Neural cell (in vitro differentiated cells): ENCODE data around the gene CRCP. TPM values are rescaled to one million over a fixed set of nuclear protein-coding genes. Genes with fewer than 3 reads are reported as not detected.
"Not testable (repeated sequence)": the region's sequence is repeated elsewhere in the genome, so short reads cannot be mapped to it uniquely, and the experiment has no call there.

ENCODE experiments used
- H2AFZ ChIP-seq: fragments of 200-600, 300-800 bp; sonication (generic), shearing (Covaris generic); 2 replicates; pipeline ENCODE4 v1.6.0; 2014; ENCODE audit warnings: low read depth, mild to moderate bottlenecking, antibody characterized with exemption, low read length, moderate library complexity
- H3F3A ChIP-seq: fragments of 200-600 bp; shearing (Covaris generic); 2 replicates; pipeline ENCODE4 v1.6.1; 2016; ENCODE audit warnings: mild to moderate bottlenecking, moderate library complexity, mixed read lengths, antibody characterized with exemption, low read length; ENCODE audit not compliant: insufficient read depth, poor library complexity, severe bottlenecking
- H3K27ac ChIP-seq: fragments of 200-600, 300-800 bp; sonication (generic), shearing (Covaris generic); 2 replicates; pipeline ENCODE4 v1.5.1; 2014; ENCODE audit warnings: mild to moderate bottlenecking, low read length, moderate library complexity
- H3K27me3 ChIP-seq: fragments of 300-800, 200-600 bp; sonication (generic), shearing (Covaris generic); 2 replicates; pipeline ENCODE4 v1.6.0; 2014; ENCODE audit warnings: mild to moderate bottlenecking, low read depth, low read length, moderate library complexity; ENCODE audit not compliant: insufficient read depth
- H3K36me3 ChIP-seq: fragments of 300-800, 200-600 bp; sonication (generic), shearing (Covaris generic); 2 replicates; pipeline ENCODE4 v1.5.1; 2014; ENCODE audit warnings: mild to moderate bottlenecking, antibody characterized with exemption, low read length, moderate library complexity; ENCODE audit not compliant: insufficient read depth
- H3K4me2 ChIP-seq: fragments of 300-800, 200-600 bp; sonication (generic), shearing (Covaris generic); 2 replicates; pipeline ENCODE4 v1.6.0; 2014; ENCODE audit warnings: mild to moderate bottlenecking, low read length
- H3K4me3 ChIP-seq: fragments of 300-800, 200-600 bp; sonication (generic), shearing (Covaris generic); 2 replicates; pipeline ENCODE4 v1.5.1; 2014; ENCODE audit warnings: mild to moderate bottlenecking, low read length, moderate library complexity
- H3K79me2 ChIP-seq: fragments of 200-600 bp; shearing (Covaris generic); replicated peaks from 2 replicates; pipeline ENCODE4 v1.6.0; 2014; ENCODE audit warnings: mild to moderate bottlenecking, low read length, moderate library complexity; ENCODE audit not compliant: insufficient read depth
- H3K9ac ChIP-seq: fragments of 300-800, 200-600 bp; sonication (generic), shearing (Covaris generic); 2 replicates; pipeline ENCODE4 v1.6.1; 2016; ENCODE audit warnings: mild to moderate bottlenecking, low read length, mixed read lengths
- H3K9me2 ChIP-seq: fragments of 200-600 bp; shearing (Covaris generic); 2 replicates; pipeline ENCODE4 v1.6.1; 2016; ENCODE audit warnings: mild to moderate bottlenecking, low read length, mixed read lengths; ENCODE audit not compliant: insufficient read depth
- H3K9me3 ChIP-seq: fragments of 200-600, 300-800 bp; sonication (generic), shearing (Covaris generic); 2 replicates; pipeline ENCODE4 v1.6.1; 2016; ENCODE audit warnings: mild to moderate bottlenecking, mixed run types, low read length, moderate library complexity, mixed read lengths
- H4K20me1 ChIP-seq: fragments of 200-600 bp; shearing (Covaris generic); 2 replicates; pipeline ENCODE4 v1.6.1; 2016; ENCODE audit warnings: mild to moderate bottlenecking, mixed run types; ENCODE audit not compliant: insufficient read depth
- CTCF ChIP-seq: fragments of 450-650 bp; IDR thresholded peaks from 2 replicates; pipeline ENCODE4 v1.5.1; 2014; ENCODE audit warnings: antibody characterized with exemption, mild to moderate bottlenecking, moderate library complexity; ENCODE audit not compliant: poor library complexity, severe bottlenecking
- EP300 ChIP-seq: fragments of 450-650 bp; conservative IDR thresholded peaks from 2 replicates; pipeline ENCODE4 v1.6.1; 2014; ENCODE audit warnings: antibody characterized with exemption, mild to moderate bottlenecking, moderate library complexity; ENCODE audit not compliant: poor library complexity, severe bottlenecking
- MXI1 ChIP-seq: fragments of 450-650 bp; conservative IDR thresholded peaks from 2 replicates; pipeline ENCODE4 v1.6.1; 2014; ENCODE audit warnings: antibody characterized with exemption, mild to moderate bottlenecking; ENCODE audit not compliant: poor library complexity, severe bottlenecking
- RAD21 ChIP-seq: fragments of 450-650 bp; conservative IDR thresholded peaks from 2 replicates; pipeline ENCODE4 v1.6.1; 2014; ENCODE audit warnings: antibody characterized with exemption, mild to moderate bottlenecking, moderate library complexity
- REST ChIP-seq: IDR thresholded peaks from 2 replicates; pipeline ENCODE4 v1.6.1; 2012; ENCODE audit warnings: borderline replicate concordance
- SMC3 ChIP-seq: fragments of 450-650 bp; conservative IDR thresholded peaks from 2 replicates; pipeline ENCODE4 v1.6.1; 2014; ENCODE audit warnings: antibody characterized with exemption, mild to moderate bottlenecking, moderate library complexity; ENCODE audit not compliant: poor library complexity
- TAF1 ChIP-seq: IDR thresholded peaks from 2 replicates; pipeline ENCODE4 v1.6.1; 2012; ENCODE audit warnings: low read depth
- polyA plus RNA-seq: library from polyadenylated mRNA; depleted of rRNA; stranded (reverse); fragments of >200 nt; gene quantifications from 2 replicates; pipeline ENCODE4 v1.2.3, GENCODE V29; 2014

Gene CRCP
- polyA plus RNA-seq, 1 donor from 2014 or later, result 53.6 TPM

- no peaks in the 10 kb centered on the region for H3K9me3 ChIP-seq
- H2AFZ ChIP-seq, result no peak overlapping the region
- no peaks in the 10 kb centered on the region for H3F3A ChIP-seq
- no peak overlapping the region for H3K27ac ChIP-seq
- no peak overlapping the region for H3K4me3 ChIP-seq
- no peaks in the 10 kb centered on the region for H3K27me3 ChIP-seq
- no peak overlapping the region for H3K9ac ChIP-seq
- H4K20me1 ChIP-seq, result no peaks in the 10 kb centered on the region
- H3K36me3 ChIP-seq, result no peaks in the 10 kb centered on the region
- H3K79me2 ChIP-seq, result no peaks in the 10 kb centered on the region
- H3K9me2 ChIP-seq, result no peaks in the 10 kb centered on the region
- no peak for TF ChIP-seq MXI1
- no peak for TF ChIP-seq CTCF
- no peak for TF ChIP-seq TAF1
- TF ChIP-seq RAD21, result no peak
- TF ChIP-seq REST, result no peak
- no peak for TF ChIP-seq EP300
- no peak overlapping the region for H3K4me2 ChIP-seq
Measured at GRCh38 chr7:66070222-66070621, 44.4 kb upstream of the CRCP start.

- H3K27me3 ChIP-seq, H3K9me3 ChIP-seq, H3K9ac ChIP-seq, H3F3A ChIP-seq, H2AFZ ChIP-seq, H3K9me2 ChIP-seq, H3K36me3 ChIP-seq, H3K4me2 ChIP-seq, H3K79me2 ChIP-seq, H3K27ac ChIP-seq, H4K20me1 ChIP-seq, H3K4me3 ChIP-seq: not testable (repeated sequence)
- TF ChIP-seq CTCF (peak; percentile 45), SMC3 (peak; percentile 37)
Measured at GRCh38 chr7:66072208-66072607, 42.4 kb upstream of the CRCP start.
